ENCODE data around the gene PLXNA2. TPM values are rescaled to one million over a fixed set of nuclear protein-coding genes. Genes with fewer than 3 reads are reported as not detected.

Gene PLXNA2
- total RNA-seq, 1 donor from 2014 or later: 1.7 TPM

GRCh38 chr1:207977876-207978275 is 266.3 kb downstream of the PLXNA2 start:
- Histone ChIP-seq H3K27me3 (peaks cover 48% of the 10 kb centered on the region), H3K79me2 (ENCODE audit: low read depth) (no peaks in the 10 kb centered on the region), H4K20me1 (ENCODE audit: low read depth) (no peaks in the 10 kb centered on the region), H3K36me3 (no peaks in the 10 kb centered on the region), H3K4me2 (no peak overlapping the region), H3K9ac (no peak overlapping the region), H2AFZ (replicated peaks) (no peak overlapping the region), H3K27ac (no peak overlapping the region), H3K9me3 (ENCODE audit: low read depth) (no peaks in the 10 kb centered on the region), H3K4me1 (no peaks in the 10 kb centered on the region), H3K4me3 (no peak overlapping the region), H3F3A (ENCODE audit: low read depth) (no peaks in the 10 kb centered on the region)
- Mint-ChIP-seq H3K9me3 (no peaks in the 10 kb centered on the region), H3K27ac (no peak overlapping the region), H3K4me3 (no peak overlapping the region), H3K36me3 (no peaks in the 10 kb centered on the region), H3K4me1 (no peaks in the 10 kb centered on the region), H3K27me3 (ENCODE audit: insufficient read depth, low read depth) (peaks cover 5% of the 10 kb centered on the region)
- TF ChIP-seq CTCF (IDR thresholded peaks at IDR 0.05) (no peak), EZH2 (IDR thresholded peaks at IDR 0.05) (no peak), EZH2phosphoT487 (IDR thresholded peaks at IDR 0.05) (no peak)
- DNase-seq (ENCODE audit: low spot score): no peak

- Mint-ChIP-seq H3K36me3 (no peaks in the 10 kb centered on the region), H3K9me3 (no peaks in the 10 kb centered on the region), H3K27me3 (ENCODE audit: insufficient read depth, low read depth) (peaks cover 2% of the 10 kb centered on the region), H3K4me3 (no peak overlapping the region), H3K4me1 (peaks cover 6% of the 10 kb centered on the region), H3K27ac (no peak overlapping the region)
- Histone ChIP-seq H4K20me1 (ENCODE audit: low read depth) (no peaks in the 10 kb centered on the region), H3K4me2 (no peak overlapping the region), H3K79me2 (ENCODE audit: low read depth) (no peaks in the 10 kb centered on the region), H3K4me1 (no peaks in the 10 kb centered on the region), H3K4me3 (no peak overlapping the region), H3K27me3 (peaks cover 46% of the 10 kb centered on the region), H3K9me3 (ENCODE audit: low read depth) (no peaks in the 10 kb centered on the region), H3K36me3 (no peaks in the 10 kb centered on the region), H3K27ac (no peak overlapping the region), H3K9ac (no peak overlapping the region), H3F3A (ENCODE audit: low read depth) (no peaks in the 10 kb centered on the region), H2AFZ (replicated peaks) (no peak overlapping the region)
- TF ChIP-seq EZH2phosphoT487 (IDR thresholded peaks at IDR 0.05) (no peak), CTCF (IDR thresholded peaks at IDR 0.05) (no peak), EZH2 (IDR thresholded peaks at IDR 0.05) (no peak)
- no peak for DNase-seq (ENCODE audit: low spot score)
Observed at GRCh38 chr1:207973898-207974568, 270.2 kb downstream of the PLXNA2 start.

GRCh38 chr1:207972337-207972736 is 271.8 kb downstream of the PLXNA2 start:
- no peak overlapping the region for H3K27ac ChIP-seq
- Mint-ChIP-seq H3K4me1 (peaks cover 6% of the 10 kb centered on the region), H3K4me3 (no peak overlapping the region), H3K9me3 (no peaks in the 10 kb centered on the region), H3K27ac (no peak overlapping the region), H3K27me3 (ENCODE audit: insufficient read depth, low read depth) (peaks cover 2% of the 10 kb centered on the region), H3K36me3 (no peaks in the 10 kb centered on the region)
- no peak for TF ChIP-seq EZH2 (IDR thresholded peaks at IDR 0.05)
- TF ChIP-seq EZH2phosphoT487 (IDR thresholded peaks at IDR 0.05): no peak
- no peak for TF ChIP-seq CTCF (IDR thresholded peaks at IDR 0.05)
- DNase-seq (ENCODE audit: low spot score): no peak
- peaks cover 40% of the 10 kb centered on the region for H3K27me3 ChIP-seq
- H4K20me1 ChIP-seq (ENCODE audit: low read depth): no peaks in the 10 kb centered on the region
- H3K36me3 ChIP-seq: no peaks in the 10 kb centered on the region
- H3K4me1 ChIP-seq: no peaks in the 10 kb centered on the region
- H3K79me2 ChIP-seq (ENCODE audit: low read depth): no peaks in the 10 kb centered on the region
- no peaks in the 10 kb centered on the region for H3K9me3 ChIP-seq (ENCODE audit: low read depth)
- no peak overlapping the region for H3K9ac ChIP-seq
- no peak overlapping the region for H3K4me2 ChIP-seq
- no peaks in the 10 kb centered on the region for H3F3A ChIP-seq (ENCODE audit: low read depth)
- no peak overlapping the region for H2AFZ ChIP-seq (replicated peaks)
- no peak overlapping the region for H3K4me3 ChIP-seq

Small RNAs within 50 kb of the gene (small RNA-seq; reads per million reads assigned to genes)
- gene AL606753.1: not detected
